Measurements from ENCODE around the gene RASSF1. TPM values are rescaled to one million over a fixed set of nuclear protein-coding genes. Genes with fewer than 3 reads are reported as not detected.

RASSF1 gene
- total RNA-seq, 1 experiment from 2014 or later = 15.8 TPM

DNA sequence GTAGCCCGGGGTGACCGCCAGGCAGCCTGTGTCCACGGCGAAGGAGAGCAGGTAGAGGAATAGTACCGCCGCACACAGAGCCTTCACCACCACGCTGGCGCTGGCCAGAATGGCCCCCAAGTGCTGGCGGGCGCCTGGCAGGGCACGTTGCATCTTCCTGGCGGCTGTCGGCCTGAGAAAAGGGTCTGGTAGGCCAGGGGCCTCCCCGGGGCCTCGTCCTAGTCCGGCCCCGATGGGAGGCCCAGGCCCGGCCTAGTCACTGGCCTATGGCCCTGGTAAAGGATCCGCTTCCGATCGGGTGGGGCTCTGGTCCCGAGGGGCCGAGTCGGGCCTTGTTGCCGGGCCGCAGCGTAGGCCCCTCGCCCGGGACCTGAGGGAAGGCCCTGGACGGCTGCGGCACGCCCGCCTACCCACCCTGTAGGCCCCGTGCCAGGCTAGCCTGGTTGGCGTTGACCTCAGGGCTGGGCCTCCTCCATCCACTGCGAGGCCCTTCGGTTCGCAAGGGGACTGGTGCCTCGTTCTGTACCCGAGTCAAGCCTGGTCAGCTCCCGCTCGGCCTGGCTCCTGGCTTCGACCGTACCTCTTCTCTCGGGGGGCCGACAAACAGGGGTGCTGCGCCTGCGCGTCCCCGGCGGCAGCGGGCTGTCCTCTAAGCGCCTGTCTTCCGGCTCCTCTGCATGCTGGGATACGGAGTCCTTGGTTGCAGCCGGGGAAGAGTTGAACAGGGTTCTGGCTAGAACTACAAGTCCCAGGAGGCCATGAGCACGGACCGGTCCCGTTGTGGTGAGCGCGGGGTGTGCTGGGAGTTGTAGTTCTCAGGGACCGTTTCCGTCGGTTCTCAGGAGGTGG lies 18.5 kb upstream of the RASSF1 start, which contains the start of gene TMEM115:
Gene TMEM115, minus strand, starts transcription at position 611 of the 849 bp plus-strand sequence. Its CDS starts 458 bp downstream, at position 153.
- Histone ChIP-seq H3K4me1 (ENCODE audit: insufficient read depth, low read length) (peaks cover 4% of the 10 kb centered on the region; the same call in 1 of the 2 replicates), H3K18ac (ENCODE audit: insufficient read length, low read depth, low read length) (no peak within 1 kb of the TSS), H2AK5ac (ENCODE audit: insufficient read length, low read length) (no peak within 1 kb of the TSS), H4K20me1 (ENCODE audit: control insufficient read depth, insufficient read depth, insufficient read length) (no peaks in the 10 kb centered on the region), H4K5ac (ENCODE audit: insufficient read length, low read depth, low read length) (no peak within 1 kb of the TSS), H3K9me3 (ENCODE audit: control insufficient read depth, low read depth, low read length) (no peaks in the 10 kb centered on the region), H3K79me2 (ENCODE audit: insufficient read depth, low read length) (peaks cover 9% of the 10 kb centered on the region; the same call in 1 of the 2 replicates), H3K27me3 (ENCODE audit: insufficient read depth, low read length) (no peaks in the 10 kb centered on the region), H3K4me2 (ENCODE audit: insufficient read depth, insufficient read length, low read length) (peak within 1 kb of the TSS; percentile 80), H4K91ac (ENCODE audit: insufficient read length, low read depth, low read length) (no peak within 1 kb of the TSS), H2BK5ac (ENCODE audit: insufficient read length, low read length) (no peak within 1 kb of the TSS), H3K14ac (ENCODE audit: insufficient read depth, low read length) (no peak within 1 kb of the TSS; the same call in 1 of the 2 replicates), H3K4ac (ENCODE audit: low read depth, low read length) (no peak within 1 kb of the TSS), H2AFZ (ENCODE audit: low read length) (peak within 1 kb of the TSS; percentile 26), H3K27ac (ENCODE audit: insufficient read length, low read depth, low read length) (no peak within 1 kb of the TSS), H2BK15ac (ENCODE audit: low read depth, low read length) (no peak within 1 kb of the TSS), H3K23me2 (ENCODE audit: insufficient read length, low read depth, low read length, poor library complexity, severe bottlenecking) (peaks cover 5% of the 10 kb centered on the region), H3K9ac (ENCODE audit: extremely low read depth, insufficient read length, low read length) (peak within 1 kb of the TSS; percentile 86), H2BK20ac (ENCODE audit: low read depth, low read length, poor library complexity, severe bottlenecking) (no peak within 1 kb of the TSS), H3K56ac (ENCODE audit: insufficient read length, low read depth, low read length) (no peak within 1 kb of the TSS), H2BK12ac (ENCODE audit: insufficient read length, low read depth, low read length) (no peak within 1 kb of the TSS), H3K23ac (ENCODE audit: insufficient read length, low read depth, low read length) (no peak within 1 kb of the TSS), H4K8ac (replicated peaks; ENCODE audit: insufficient read length, low read depth, low read length) (no peak within 1 kb of the TSS), H3K79me1 (ENCODE audit: insufficient read depth, low read depth, low read length, poor library complexity, severe bottlenecking) (peaks cover 6% of the 10 kb centered on the region), H2BK120ac (ENCODE audit: low read depth, low read length, poor library complexity, severe bottlenecking) (no peak within 1 kb of the TSS), H3T11ph (ENCODE audit: low read length) (no peak within 1 kb of the TSS)
- Mint-ChIP-seq H3K27ac (peak within 1 kb of the TSS; percentile 39 to 97 (median 94); a peak in 6 of 7 replicates), H3K4me1 (peaks cover 28 to 31% of the 10 kb centered on the region in 2 experiments), H3K4me3 (peak within 1 kb of the TSS; percentile 91 to 95), H3K9me3 (no peaks in the 10 kb centered on the region; a peak in 1 of 5 replicates), H3K27me3 (ENCODE audit: low read depth) (peaks cover 14% of the 10 kb centered on the region), H3K36me3 (ENCODE audit: insufficient read depth in 1 of 3, low read depth in 3 of 3) (peaks cover 13 to 23% (median 21%) of the 10 kb centered on the region in 3 experiments)
- no CpG with 5 or more reads among the region's 64 CpGs for WGBS (ENCODE audit: extremely low coverage, insufficient read length, low lambda C conversion rate)
- no peak for TF ChIP-seq CTCF (conservative IDR thresholded peaks at IDR 0.05)
- DNase-seq = peak; percentile 99
